HUES48 (cell line): Measurements from ENCODE around the gene GLRX.
"Not testable (repeated sequence)": the region's sequence is repeated elsewhere in the genome, so short reads cannot be mapped to it uniquely, and the experiment has no call there.

Experiments used
- H3K27ac ChIP-seq: one replicate; pipeline ENCODE4 v1.7.0; 2013; ENCODE audit warnings: low read depth, low read length, inconsistent platforms
- H3K27me3 ChIP-seq: 2 replicates; pipeline ENCODE4 v1.6.1; 2013; ENCODE audit warnings: mild to moderate bottlenecking, low read length; ENCODE audit not compliant: control insufficient read depth, insufficient read depth
- H3K36me3 ChIP-seq: 2 replicates; pipeline ENCODE4 v1.6.1; 2013; ENCODE audit warnings: low read length; ENCODE audit not compliant: control insufficient read depth, insufficient read depth
- H3K4me1 ChIP-seq: 2 replicates; pipeline ENCODE4 v1.6.1; 2013; ENCODE audit warnings: mild to moderate bottlenecking, low read length; ENCODE audit not compliant: control insufficient read depth, insufficient read depth
- H3K4me3 ChIP-seq: 2 replicates; pipeline ENCODE4 v1.5.1; 2013; ENCODE audit warnings: mild to moderate bottlenecking, low read depth, low read length
- H3K9ac ChIP-seq: 2 replicates; pipeline ENCODE4 v1.6.1; 2013; ENCODE audit warnings: mild to moderate bottlenecking, low read depth, low read length, moderate library complexity
- H3K9me3 ChIP-seq: 2 replicates; pipeline ENCODE4 v1.6.1; 2013; ENCODE audit warnings: low read length; ENCODE audit not compliant: control insufficient read depth, insufficient read depth

Gene GLRX

GRCh38 chr5:95838556-95838955, 16.0 kb upstream of the GLRX start:
- Histone ChIP-seq H3K9me3 (no peaks in the 10 kb centered on the region), H3K27ac (no peak overlapping the region), H3K36me3 (no peaks in the 10 kb centered on the region), H3K27me3 (no peaks in the 10 kb centered on the region), H3K4me1 (no peaks in the 10 kb centered on the region), H3K4me3 (no peak overlapping the region), H3K9ac (no peak overlapping the region)

- Histone ChIP-seq H3K9me3 (no peaks in the 10 kb centered on the region), H3K9ac (no peak overlapping the region), H3K27ac (no peak overlapping the region), H3K4me1 (no peaks in the 10 kb centered on the region), H3K27me3 (no peaks in the 10 kb centered on the region), H3K4me3 (no peak overlapping the region), H3K36me3 (no peaks in the 10 kb centered on the region)
Measured at GRCh38 chr5:95838001-95838520, 15.5 kb upstream of the GLRX start.

GRCh38 chr5:95837492-95837891, 15.0 kb upstream of the GLRX start:
- no peaks in the 10 kb centered on the region for H3K27me3 ChIP-seq
- no peaks in the 10 kb centered on the region for H3K36me3 ChIP-seq
- no peak overlapping the region for H3K27ac ChIP-seq
- no peak overlapping the region for H3K4me3 ChIP-seq
- no peaks in the 10 kb centered on the region for H3K4me1 ChIP-seq
- H3K9ac ChIP-seq: no peak overlapping the region
- no peaks in the 10 kb centered on the region for H3K9me3 ChIP-seq

GRCh38 chr5:95836971-95837370, 14.4 kb upstream of the GLRX start:
- not testable (repeated sequence) for H3K27ac ChIP-seq, H3K27me3 ChIP-seq, H3K9me3 ChIP-seq, H3K4me3 ChIP-seq, H3K36me3 ChIP-seq, H3K4me1 ChIP-seq, H3K9ac ChIP-seq

- Histone ChIP-seq H3K9me3 (no peaks in the 10 kb centered on the region), H3K9ac (no peak overlapping the region), H3K4me3 (no peak overlapping the region), H3K27me3 (no peaks in the 10 kb centered on the region), H3K36me3 (no peaks in the 10 kb centered on the region), H3K4me1 (no peaks in the 10 kb centered on the region), H3K27ac (no peak overlapping the region)
Measured at GRCh38 chr5:95836544-95836943, 14.0 kb upstream of the GLRX start.

GRCh38 chr5:95835682-95836385, 13.3 kb upstream of the GLRX start:
- Histone ChIP-seq H3K4me1 (no peaks in the 10 kb centered on the region), H3K36me3 (no peaks in the 10 kb centered on the region), H3K27ac (no peak overlapping the region), H3K9ac (no peak overlapping the region), H3K4me3 (no peak overlapping the region), H3K27me3 (no peaks in the 10 kb centered on the region), H3K9me3 (no peaks in the 10 kb centered on the region)

- Histone ChIP-seq H3K4me1 (no peaks in the 10 kb centered on the region), H3K36me3 (no peaks in the 10 kb centered on the region), H3K4me3 (no peak overlapping the region), H3K27me3 (no peaks in the 10 kb centered on the region), H3K27ac (no peak overlapping the region), H3K9ac (no peak overlapping the region), H3K9me3 (no peaks in the 10 kb centered on the region)
Measured at GRCh38 chr5:95832664-95833063, 10.1 kb upstream of the GLRX start.

GRCh38 chr5:95830226-95830625, 7.7 kb upstream of the GLRX start:
- H3K27ac ChIP-seq: no peak overlapping the region
- no peaks in the 10 kb centered on the region for H3K36me3 ChIP-seq
- H3K27me3 ChIP-seq: no peaks in the 10 kb centered on the region
- no peak overlapping the region for H3K9ac ChIP-seq
- H3K9me3 ChIP-seq: no peaks in the 10 kb centered on the region
- no peaks in the 10 kb centered on the region for H3K4me1 ChIP-seq
- H3K4me3 ChIP-seq: no peak overlapping the region

GRCh38 chr5:95827892-95828246, 5.3 kb upstream of the GLRX start:
- H3K9ac ChIP-seq: no peak overlapping the region
- no peak overlapping the region for H3K4me3 ChIP-seq
- no peaks in the 10 kb centered on the region for H3K9me3 ChIP-seq
- no peaks in the 10 kb centered on the region for H3K36me3 ChIP-seq
- no peak overlapping the region for H3K27ac ChIP-seq
- no peaks in the 10 kb centered on the region for H3K27me3 ChIP-seq
- H3K4me1 ChIP-seq: peaks cover 13% of the 10 kb centered on the region

GRCh38 chr5:95826949-95827891, 4.7 kb upstream of the GLRX start:
- Histone ChIP-seq H3K27me3 (no peaks in the 10 kb centered on the region), H3K27ac (no peak overlapping the region), H3K9ac (no peak overlapping the region), H3K9me3 (no peaks in the 10 kb centered on the region), H3K36me3 (no peaks in the 10 kb centered on the region), H3K4me3 (no peak overlapping the region), H3K4me1 (peaks cover 15% of the 10 kb centered on the region)

- Histone ChIP-seq H3K36me3 (no peaks in the 10 kb centered on the region), H3K4me1 (peaks cover 22% of the 10 kb centered on the region), H3K4me3 (no peak overlapping the region), H3K9me3 (no peaks in the 10 kb centered on the region), H3K27me3 (no peaks in the 10 kb centered on the region), H3K9ac (no peak overlapping the region), H3K27ac (no peak overlapping the region)
Measured at GRCh38 chr5:95825495-95825894, 3.0 kb upstream of the GLRX start.
